ENCODE measurements around the gene ST3GAL3. TPM values are rescaled to one million over a fixed set of nuclear protein-coding genes. Genes with fewer than 3 reads are reported as not detected.
A peak's percentile ranks its signal among the peaks of the same experiment; 100 is the strongest.

The ST3GAL3 gene
- total RNA-seq, 1 experiment from 2014 or later = 8.3 TPM

DNA sequence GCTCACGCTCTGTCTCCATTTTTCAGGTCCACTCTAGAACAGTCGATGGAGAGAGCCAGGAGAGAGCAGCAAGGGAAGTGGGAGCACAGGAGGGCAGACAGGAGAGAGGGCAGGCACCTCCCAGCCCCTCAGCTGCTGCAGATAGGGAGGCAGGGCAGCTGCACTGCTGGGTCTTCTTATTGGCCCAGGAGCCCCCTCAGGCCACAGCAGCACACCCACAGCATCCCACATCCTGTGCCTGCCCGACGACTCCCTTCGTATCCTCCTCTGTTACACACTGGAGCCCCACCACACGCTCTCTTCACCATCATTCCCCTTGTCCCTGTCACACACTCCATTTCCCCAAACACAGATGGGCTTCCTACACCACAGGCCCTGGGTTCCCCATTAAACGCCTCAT, 212.6 kb downstream of the ST3GAL3 start:
- H3K27ac ChIP-seq (ENCODE audit: insufficient read length, low read depth, low read length) = no peak overlapping the region
- no peak overlapping the region for H3K4ac ChIP-seq (ENCODE audit: low read depth, low read length)

More for the DNA sequence above, 212.6 kb downstream of the ST3GAL3 start:
- no peak overlapping the region for H4K5ac ChIP-seq (ENCODE audit: insufficient read length, low read depth, low read length)
- H3K4me2 ChIP-seq (ENCODE audit: insufficient read depth, insufficient read length, low read length) = no peak overlapping the region
- no peak overlapping the region for H3T11ph ChIP-seq (ENCODE audit: low read length)
- no peaks in the 10 kb centered on the region for H3K79me1 ChIP-seq (ENCODE audit: insufficient read depth, low read depth, low read length, poor library complexity, severe bottlenecking)
- TF ChIP-seq, protein P1, sequence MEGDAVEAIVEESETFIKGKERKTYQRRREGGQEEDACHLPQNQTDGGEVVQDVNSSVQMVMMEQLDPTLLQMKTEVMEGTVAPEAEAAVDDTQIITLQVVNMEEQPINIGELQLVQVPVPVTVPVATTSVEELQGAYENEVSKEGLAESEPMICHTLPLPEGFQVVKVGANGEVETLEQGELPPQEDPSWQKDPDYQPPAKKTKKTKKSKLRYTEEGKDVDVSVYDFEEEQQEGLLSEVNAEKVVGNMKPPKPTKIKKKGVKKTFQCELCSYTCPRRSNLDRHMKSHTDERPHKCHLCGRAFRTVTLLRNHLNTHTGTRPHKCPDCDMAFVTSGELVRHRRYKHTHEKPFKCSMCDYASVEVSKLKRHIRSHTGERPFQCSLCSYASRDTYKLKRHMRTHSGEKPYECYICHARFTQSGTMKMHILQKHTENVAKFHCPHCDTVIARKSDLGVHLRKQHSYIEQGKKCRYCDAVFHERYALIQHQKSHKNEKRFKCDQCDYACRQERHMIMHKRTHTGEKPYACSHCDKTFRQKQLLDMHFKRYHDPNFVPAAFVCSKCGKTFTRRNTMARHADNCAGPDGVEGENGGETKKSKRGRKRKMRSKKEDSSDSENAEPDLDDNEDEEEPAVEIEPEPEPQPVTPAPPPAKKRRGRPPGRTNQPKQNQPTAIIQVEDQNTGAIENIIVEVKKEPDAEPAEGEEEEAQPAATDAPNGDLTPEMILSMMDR (conservative IDR thresholded peaks at IDR 0.05) = no peak
- no peak overlapping the region for H3K14ac ChIP-seq (ENCODE audit: insufficient read depth, low read length)
- H3K9ac ChIP-seq (ENCODE audit: extremely low read depth, insufficient read length, low read length) = no peak overlapping the region
- no peak overlapping the region for H4K91ac ChIP-seq (ENCODE audit: insufficient read length, low read depth, low read length)
- H2BK120ac ChIP-seq (ENCODE audit: low read depth, low read length, poor library complexity, severe bottlenecking) = no peak overlapping the region
- H3K27me3 Mint-ChIP-seq (ENCODE audit: low read depth) = no peaks in the 10 kb centered on the region; the same call in 1 of the 2 replicates
- no peaks in the 10 kb centered on the region for H3K4me1 ChIP-seq (ENCODE audit: insufficient read depth, low read length)
- no peaks in the 10 kb centered on the region for H3K23me2 ChIP-seq (ENCODE audit: insufficient read length, low read depth, low read length, poor library complexity, severe bottlenecking)
- no peaks in the 10 kb centered on the region for H3K9me3 ChIP-seq (ENCODE audit: control insufficient read depth, low read depth, low read length)
- H3K36me3 Mint-ChIP-seq (ENCODE audit: insufficient read depth in 1 of 3, low read depth in 3 of 3) = peaks cover 0 to 3% (median 3%) of the 10 kb centered on the region in 3 experiments; a peak in 5 of 7 replicates
- H3K9me3 Mint-ChIP-seq = no peaks in the 10 kb centered on the region
- no CpG with 5 or more reads among the region's 7 CpGs for WGBS (ENCODE audit: extremely low coverage, insufficient read length, low lambda C conversion rate)
- DNase-seq = no peak
- no peak overlapping the region for H2BK20ac ChIP-seq (ENCODE audit: low read depth, low read length, poor library complexity, severe bottlenecking)
- no peak overlapping the region for H2AFZ ChIP-seq (ENCODE audit: low read length)
- H4K8ac ChIP-seq (replicated peaks; ENCODE audit: insufficient read length, low read depth, low read length) = no peak overlapping the region
- peaks cover 3 to 4% of the 10 kb centered on the region in 2 experiments; a peak in 3 of 4 replicates for H3K4me1 Mint-ChIP-seq
- no peaks in the 10 kb centered on the region for H4K20me1 ChIP-seq (ENCODE audit: control insufficient read depth, insufficient read depth, insufficient read length)
- H3K4me3 Mint-ChIP-seq = no peak overlapping the region
- 0 out of 7 replicates have a peak overlapping the region, but pooled peaks of 1 of the 3 experiments have one; percentile 11 for H3K27ac Mint-ChIP-seq
- H3K79me2 ChIP-seq (ENCODE audit: insufficient read depth, low read length) = no peaks in the 10 kb centered on the region
- no peak overlapping the region for H2BK12ac ChIP-seq (ENCODE audit: insufficient read length, low read depth, low read length)
- H3K56ac ChIP-seq (ENCODE audit: insufficient read length, low read depth, low read length) = no peak overlapping the region
- no peak overlapping the region for H2BK15ac ChIP-seq (ENCODE audit: low read depth, low read length)
- H3K18ac ChIP-seq (ENCODE audit: insufficient read length, low read depth, low read length) = no peak overlapping the region
- H2AK5ac ChIP-seq (ENCODE audit: insufficient read length, low read length) = no peak overlapping the region
- H2BK5ac ChIP-seq (ENCODE audit: insufficient read length, low read length) = no peak overlapping the region
- H3K27me3 ChIP-seq (ENCODE audit: insufficient read depth, low read length) = no peaks in the 10 kb centered on the region
- H3K23ac ChIP-seq (ENCODE audit: insufficient read length, low read depth, low read length) = no peak overlapping the region
